ENCODE results near the gene RBMS3. TPM values are rescaled to one million over a fixed set of nuclear protein-coding genes. Genes with fewer than 3 reads are reported as not detected.

RBMS3 gene
- total RNA-seq, 1 experiment from 2014 or later: 8.7 TPM

DNA sequence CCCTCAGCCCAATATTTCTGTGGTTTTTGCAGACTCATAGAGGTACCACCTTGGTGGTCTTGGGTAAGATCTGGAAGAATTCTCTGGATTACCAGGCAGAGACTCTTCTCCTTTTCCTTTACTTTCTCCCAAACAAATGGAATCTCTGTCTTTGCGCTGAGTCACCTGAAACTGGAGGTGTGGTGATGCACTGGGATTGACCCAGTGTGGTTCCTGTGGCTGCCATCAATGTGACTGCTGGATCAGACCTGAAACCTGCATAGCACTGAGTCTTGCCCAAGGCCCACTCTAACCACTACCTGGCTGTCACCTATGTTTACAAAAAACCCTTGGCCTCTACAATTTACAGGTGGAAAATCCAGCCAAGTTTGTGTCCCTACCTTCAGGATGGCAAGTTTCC, 295.3 kb downstream of the RBMS3 start:
- POLR2A ChIA-PET: no interaction called here
- ATAC-seq (no peak), DNase-seq (ENCODE audit: low spot score) (no peak)
- CTCF ChIA-PET: no interaction called here
- Mint-ChIP-seq H3K9me3 (peaks cover 14% of the 10 kb centered on the region), H3K27ac (no peak overlapping the region; the same call in 1 of the 2 replicates), H3K27me3 (ENCODE audit: low read depth) (no peaks in the 10 kb centered on the region; the same call in 1 of the 2 replicates), H3K4me3 (no peak overlapping the region), H3K36me3 (no peaks in the 10 kb centered on the region), H3K4me1 (no peaks in the 10 kb centered on the region)
- TF ChIP-seq SP1 (CRISPR knock-in tag; conservative IDR thresholded peaks at IDR 0.05): no peak
- no peak for TF ChIP-seq FOXK1 (CRISPR knock-in tag; IDR thresholded peaks at IDR 0.05)
- TF ChIP-seq, protein P1, sequence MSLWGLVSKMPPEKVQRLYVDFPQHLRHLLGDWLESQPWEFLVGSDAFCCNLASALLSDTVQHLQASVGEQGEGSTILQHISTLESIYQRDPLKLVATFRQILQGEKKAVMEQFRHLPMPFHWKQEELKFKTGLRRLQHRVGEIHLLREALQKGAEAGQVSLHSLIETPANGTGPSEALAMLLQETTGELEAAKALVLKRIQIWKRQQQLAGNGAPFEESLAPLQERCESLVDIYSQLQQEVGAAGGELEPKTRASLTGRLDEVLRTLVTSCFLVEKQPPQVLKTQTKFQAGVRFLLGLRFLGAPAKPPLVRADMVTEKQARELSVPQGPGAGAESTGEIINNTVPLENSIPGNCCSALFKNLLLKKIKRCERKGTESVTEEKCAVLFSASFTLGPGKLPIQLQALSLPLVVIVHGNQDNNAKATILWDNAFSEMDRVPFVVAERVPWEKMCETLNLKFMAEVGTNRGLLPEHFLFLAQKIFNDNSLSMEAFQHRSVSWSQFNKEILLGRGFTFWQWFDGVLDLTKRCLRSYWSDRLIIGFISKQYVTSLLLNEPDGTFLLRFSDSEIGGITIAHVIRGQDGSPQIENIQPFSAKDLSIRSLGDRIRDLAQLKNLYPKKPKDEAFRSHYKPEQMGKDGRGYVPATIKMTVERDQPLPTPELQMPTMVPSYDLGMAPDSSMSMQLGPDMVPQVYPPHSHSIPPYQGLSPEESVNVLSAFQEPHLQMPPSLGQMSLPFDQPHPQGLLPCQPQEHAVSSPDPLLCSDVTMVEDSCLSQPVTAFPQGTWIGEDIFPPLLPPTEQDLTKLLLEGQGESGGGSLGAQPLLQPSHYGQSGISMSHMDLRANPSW (CRISPR knock-in tag; conservative IDR thresholded peaks at IDR 0.05; ENCODE audit: low read depth): no peak
- TF ChIP-seq OVOL2 (CRISPR knock-in tag; IDR thresholded peaks at IDR 0.05; ENCODE audit: borderline replicate concordance): no peak
- TF ChIP-seq, protein P2, sequence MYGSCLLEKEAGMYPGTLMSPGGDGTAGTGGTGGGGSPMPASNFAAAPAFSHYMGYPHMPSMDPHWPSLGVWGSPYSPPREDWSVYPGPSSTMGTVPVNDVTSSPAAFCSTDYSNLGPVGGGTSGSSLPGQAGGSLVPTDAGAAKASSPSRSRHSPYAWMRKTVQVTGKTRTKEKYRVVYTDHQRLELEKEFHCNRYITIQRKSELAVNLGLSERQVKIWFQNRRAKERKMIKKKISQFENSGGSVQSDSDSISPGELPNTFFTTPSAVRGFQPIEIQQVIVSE (CRISPR knock-in tag; IDR thresholded peaks at IDR 0.05; ENCODE audit: borderline replicate concordance): no peak
- no peak for TF ChIP-seq CBFB (CRISPR knock-in tag; IDR thresholded peaks at IDR 0.05; ENCODE audit: low read depth)
- TF ChIP-seq ZNF232 (CRISPR knock-in tag; IDR thresholded peaks at IDR 0.05): no peak
- TF ChIP-seq, protein P3, sequence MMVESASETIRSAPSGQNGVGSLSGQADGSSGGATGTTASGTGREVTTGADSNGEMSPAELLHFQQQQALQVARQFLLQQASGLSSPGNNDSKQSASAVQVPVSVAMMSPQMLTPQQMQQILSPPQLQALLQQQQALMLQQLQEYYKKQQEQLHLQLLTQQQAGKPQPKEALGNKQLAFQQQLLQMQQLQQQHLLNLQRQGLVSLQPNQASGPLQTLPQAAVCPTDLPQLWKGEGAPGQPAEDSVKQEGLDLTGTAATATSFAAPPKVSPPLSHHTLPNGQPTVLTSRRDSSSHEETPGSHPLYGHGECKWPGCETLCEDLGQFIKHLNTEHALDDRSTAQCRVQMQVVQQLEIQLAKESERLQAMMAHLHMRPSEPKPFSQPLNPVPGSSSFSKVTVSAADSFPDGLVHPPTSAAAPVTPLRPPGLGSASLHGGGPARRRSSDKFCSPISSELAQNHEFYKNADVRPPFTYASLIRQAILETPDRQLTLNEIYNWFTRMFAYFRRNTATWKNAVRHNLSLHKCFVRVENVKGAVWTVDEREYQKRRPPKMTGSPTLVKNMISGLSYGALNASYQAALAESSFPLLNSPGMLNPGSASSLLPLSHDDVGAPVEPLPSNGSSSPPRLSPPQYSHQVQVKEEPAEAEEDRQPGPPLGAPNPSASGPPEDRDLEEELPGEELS (CRISPR knock-in tag; IDR thresholded peaks at IDR 0.05): no peak
- TF ChIP-seq ZNF317 (CRISPR knock-in tag; IDR thresholded peaks at IDR 0.05; ENCODE audit: borderline replicate concordance, low read depth): no peak
- TF ChIP-seq ESRRA (CRISPR knock-in tag; IDR thresholded peaks at IDR 0.05; ENCODE audit: borderline replicate concordance): no peak
- TF ChIP-seq NFYB (CRISPR knock-in tag; conservative IDR thresholded peaks at IDR 0.05; ENCODE audit: low read depth): no peak
- TF ChIP-seq, protein P4, sequence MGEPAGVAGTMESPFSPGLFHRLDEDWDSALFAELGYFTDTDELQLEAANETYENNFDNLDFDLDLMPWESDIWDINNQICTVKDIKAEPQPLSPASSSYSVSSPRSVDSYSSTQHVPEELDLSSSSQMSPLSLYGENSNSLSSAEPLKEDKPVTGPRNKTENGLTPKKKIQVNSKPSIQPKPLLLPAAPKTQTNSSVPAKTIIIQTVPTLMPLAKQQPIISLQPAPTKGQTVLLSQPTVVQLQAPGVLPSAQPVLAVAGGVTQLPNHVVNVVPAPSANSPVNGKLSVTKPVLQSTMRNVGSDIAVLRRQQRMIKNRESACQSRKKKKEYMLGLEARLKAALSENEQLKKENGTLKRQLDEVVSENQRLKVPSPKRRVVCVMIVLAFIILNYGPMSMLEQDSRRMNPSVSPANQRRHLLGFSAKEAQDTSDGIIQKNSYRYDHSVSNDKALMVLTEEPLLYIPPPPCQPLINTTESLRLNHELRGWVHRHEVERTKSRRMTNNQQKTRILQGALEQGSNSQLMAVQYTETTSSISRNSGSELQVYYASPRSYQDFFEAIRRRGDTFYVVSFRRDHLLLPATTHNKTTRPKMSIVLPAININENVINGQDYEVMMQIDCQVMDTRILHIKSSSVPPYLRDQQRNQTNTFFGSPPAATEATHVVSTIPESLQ (CRISPR knock-in tag; IDR thresholded peaks at IDR 0.05): no peak
- no peak for TF ChIP-seq EMX1 (CRISPR knock-in tag; IDR thresholded peaks at IDR 0.05)
- no peak for TF ChIP-seq GABPB1 (CRISPR knock-in tag; IDR thresholded peaks at IDR 0.05)

DNA sequence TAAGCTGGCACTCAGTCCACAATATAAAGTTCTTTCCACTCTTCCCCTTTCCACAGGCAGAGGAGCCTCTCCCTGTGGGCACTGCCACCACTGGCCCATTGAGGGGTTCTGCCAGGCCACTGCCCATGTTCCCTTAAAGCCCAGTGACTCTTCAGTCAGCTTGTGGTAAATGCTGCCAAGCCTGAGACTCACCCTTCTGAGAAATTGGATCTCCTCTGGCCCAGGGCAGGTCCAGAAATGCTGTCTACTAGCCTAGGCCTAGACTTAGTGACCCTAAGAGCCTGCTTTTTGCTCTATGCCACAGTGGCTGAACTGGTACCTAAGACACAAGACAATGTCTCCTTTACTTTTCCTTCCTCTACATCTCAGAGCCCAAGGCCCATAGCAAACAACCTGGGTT, 295.8 kb downstream of the RBMS3 start:
- CTCF ChIA-PET: no interaction called here
- Mint-ChIP-seq H3K4me3 (no peak overlapping the region), H3K36me3 (no peaks in the 10 kb centered on the region), H3K27me3 (ENCODE audit: low read depth) (no peaks in the 10 kb centered on the region; the same call in 1 of the 2 replicates), H3K9me3 (peaks cover 9% of the 10 kb centered on the region), H3K27ac (no peak overlapping the region), H3K4me1 (no peaks in the 10 kb centered on the region)
- DNase-seq (ENCODE audit: low spot score): no peak
- no peak for ATAC-seq
- POLR2A ChIA-PET: no interaction called here
- TF ChIP-seq, protein P5, sequence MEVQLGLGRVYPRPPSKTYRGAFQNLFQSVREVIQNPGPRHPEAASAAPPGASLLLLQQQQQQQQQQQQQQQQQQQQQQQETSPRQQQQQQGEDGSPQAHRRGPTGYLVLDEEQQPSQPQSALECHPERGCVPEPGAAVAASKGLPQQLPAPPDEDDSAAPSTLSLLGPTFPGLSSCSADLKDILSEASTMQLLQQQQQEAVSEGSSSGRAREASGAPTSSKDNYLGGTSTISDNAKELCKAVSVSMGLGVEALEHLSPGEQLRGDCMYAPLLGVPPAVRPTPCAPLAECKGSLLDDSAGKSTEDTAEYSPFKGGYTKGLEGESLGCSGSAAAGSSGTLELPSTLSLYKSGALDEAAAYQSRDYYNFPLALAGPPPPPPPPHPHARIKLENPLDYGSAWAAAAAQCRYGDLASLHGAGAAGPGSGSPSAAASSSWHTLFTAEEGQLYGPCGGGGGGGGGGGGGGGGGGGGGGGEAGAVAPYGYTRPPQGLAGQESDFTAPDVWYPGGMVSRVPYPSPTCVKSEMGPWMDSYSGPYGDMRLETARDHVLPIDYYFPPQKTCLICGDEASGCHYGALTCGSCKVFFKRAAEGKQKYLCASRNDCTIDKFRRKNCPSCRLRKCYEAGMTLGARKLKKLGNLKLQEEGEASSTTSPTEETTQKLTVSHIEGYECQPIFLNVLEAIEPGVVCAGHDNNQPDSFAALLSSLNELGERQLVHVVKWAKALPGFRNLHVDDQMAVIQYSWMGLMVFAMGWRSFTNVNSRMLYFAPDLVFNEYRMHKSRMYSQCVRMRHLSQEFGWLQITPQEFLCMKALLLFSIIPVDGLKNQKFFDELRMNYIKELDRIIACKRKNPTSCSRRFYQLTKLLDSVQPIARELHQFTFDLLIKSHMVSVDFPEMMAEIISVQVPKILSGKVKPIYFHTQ (CRISPR knock-in tag; IDR thresholded peaks at IDR 0.05): no peak
- TF ChIP-seq RORB (CRISPR knock-in tag; IDR thresholded peaks at IDR 0.05) (no peak), NR1H2 (CRISPR knock-in tag; IDR thresholded peaks at IDR 0.05) (no peak), CBFB (CRISPR knock-in tag; IDR thresholded peaks at IDR 0.05; ENCODE audit: low read depth) (no peak), ZNF423 (CRISPR knock-in tag; IDR thresholded peaks at IDR 0.05) (no peak), RELA (CRISPR knock-in tag; IDR thresholded peaks at IDR 0.05; ENCODE audit: borderline replicate concordance) (no peak)
- TF ChIP-seq, protein P6, sequence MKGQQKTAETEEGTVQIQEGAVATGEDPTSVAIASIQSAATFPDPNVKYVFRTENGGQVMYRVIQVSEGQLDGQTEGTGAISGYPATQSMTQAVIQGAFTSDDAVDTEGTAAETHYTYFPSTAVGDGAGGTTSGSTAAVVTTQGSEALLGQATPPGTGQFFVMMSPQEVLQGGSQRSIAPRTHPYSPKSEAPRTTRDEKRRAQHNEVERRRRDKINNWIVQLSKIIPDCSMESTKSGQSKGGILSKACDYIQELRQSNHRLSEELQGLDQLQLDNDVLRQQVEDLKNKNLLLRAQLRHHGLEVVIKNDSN (CRISPR knock-in tag; IDR thresholded peaks at IDR 0.05): no peak
- TF ChIP-seq, protein P1 (CRISPR knock-in tag; conservative IDR thresholded peaks at IDR 0.05; ENCODE audit: low read depth): no peak
- TF ChIP-seq, protein P7, sequence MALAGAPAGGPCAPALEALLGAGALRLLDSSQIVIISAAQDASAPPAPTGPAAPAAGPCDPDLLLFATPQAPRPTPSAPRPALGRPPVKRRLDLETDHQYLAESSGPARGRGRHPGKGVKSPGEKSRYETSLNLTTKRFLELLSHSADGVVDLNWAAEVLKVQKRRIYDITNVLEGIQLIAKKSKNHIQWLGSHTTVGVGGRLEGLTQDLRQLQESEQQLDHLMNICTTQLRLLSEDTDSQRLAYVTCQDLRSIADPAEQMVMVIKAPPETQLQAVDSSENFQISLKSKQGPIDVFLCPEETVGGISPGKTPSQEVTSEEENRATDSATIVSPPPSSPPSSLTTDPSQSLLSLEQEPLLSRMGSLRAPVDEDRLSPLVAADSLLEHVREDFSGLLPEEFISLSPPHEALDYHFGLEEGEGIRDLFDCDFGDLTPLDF (CRISPR knock-in tag; IDR thresholded peaks at IDR 0.05): no peak

Data from WTC11 (cell line).